ENCODE results near the gene CTSF.
"Not testable (repeated sequence)": the region's sequence is repeated elsewhere in the genome, so short reads cannot be mapped to it uniquely, and the experiment has no call there.

Gene CTSF

DNA sequence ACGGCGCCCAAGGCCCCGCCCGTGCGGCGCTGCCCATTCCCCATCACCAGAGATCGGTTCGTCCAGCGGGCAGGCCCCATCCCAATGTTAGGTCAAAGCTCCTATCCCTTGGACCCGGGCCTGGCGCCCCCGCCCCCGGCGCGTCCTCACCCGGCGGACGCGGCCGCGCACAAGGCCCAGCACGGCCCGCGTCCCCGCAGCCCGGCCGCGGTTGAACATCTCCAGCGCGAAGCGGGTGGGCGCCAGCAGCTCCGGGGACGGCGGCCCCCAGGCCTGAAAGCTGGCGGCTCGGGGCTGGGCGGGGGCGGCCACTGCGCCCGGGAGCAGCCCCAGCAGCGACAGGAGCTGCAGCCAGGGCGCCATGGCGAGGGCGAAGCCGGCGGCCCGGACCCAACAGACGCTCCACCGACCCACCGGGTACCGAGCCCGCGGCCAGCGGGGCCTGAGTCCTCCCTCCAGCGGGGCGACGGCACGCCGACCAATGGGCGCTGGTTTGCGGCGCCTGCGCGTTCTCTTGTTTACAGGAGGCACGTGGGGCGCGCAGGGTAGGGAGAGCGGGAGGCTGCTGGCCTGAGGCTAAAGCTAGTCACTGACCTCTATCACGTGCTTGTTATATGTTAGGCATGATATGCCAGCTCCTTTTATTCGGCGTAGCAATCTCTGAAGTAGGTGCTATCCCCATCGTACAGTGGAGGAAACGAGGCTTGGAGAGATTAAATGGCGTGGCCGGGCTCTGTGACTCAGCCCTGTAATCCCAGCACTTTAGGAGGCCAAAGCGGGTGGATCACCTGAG, at the start of gene CTSF:
TSS of gene CTSF (minus strand) at position 483 of the 793 bp plus-strand sequence. CDS start at position 363, 120 bp downstream.
- DNase-seq: peak; percentile 88

DNA sequence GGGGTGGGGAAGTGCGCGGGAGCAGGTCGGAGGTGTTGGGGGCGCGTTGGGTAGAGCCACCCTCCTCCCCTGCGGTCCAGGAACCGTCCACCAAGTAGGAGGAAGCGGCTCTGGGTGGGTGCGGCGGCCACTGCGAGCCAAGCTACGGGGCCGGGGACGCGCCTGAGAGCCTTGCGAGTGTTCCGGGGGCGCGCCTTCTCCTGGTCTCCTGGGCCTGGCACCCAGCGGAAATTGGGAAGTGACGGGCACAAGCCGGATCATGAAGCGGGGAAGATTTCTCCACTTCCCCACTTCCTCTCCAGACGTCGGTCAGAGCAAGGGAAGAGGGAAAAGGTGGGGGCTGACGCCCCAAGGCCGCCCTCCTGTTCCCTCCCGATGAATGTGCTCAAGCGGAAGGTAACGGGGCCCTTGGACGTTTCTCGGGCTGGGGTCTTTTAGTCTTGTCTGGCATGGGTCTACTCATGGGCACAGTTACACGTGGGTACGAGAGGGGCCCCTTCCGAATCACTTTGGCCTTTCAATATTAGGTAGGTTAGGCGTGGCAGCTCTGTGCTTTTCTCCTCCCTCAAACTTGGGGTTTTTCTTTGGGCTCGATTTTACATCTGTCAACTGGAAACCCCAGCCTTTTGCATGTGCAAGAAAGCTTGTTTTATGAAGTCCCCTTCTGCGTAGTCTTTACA, 48.9 kb upstream of the CTSF start:
- DNase-seq: peak; percentile 91

DNA sequence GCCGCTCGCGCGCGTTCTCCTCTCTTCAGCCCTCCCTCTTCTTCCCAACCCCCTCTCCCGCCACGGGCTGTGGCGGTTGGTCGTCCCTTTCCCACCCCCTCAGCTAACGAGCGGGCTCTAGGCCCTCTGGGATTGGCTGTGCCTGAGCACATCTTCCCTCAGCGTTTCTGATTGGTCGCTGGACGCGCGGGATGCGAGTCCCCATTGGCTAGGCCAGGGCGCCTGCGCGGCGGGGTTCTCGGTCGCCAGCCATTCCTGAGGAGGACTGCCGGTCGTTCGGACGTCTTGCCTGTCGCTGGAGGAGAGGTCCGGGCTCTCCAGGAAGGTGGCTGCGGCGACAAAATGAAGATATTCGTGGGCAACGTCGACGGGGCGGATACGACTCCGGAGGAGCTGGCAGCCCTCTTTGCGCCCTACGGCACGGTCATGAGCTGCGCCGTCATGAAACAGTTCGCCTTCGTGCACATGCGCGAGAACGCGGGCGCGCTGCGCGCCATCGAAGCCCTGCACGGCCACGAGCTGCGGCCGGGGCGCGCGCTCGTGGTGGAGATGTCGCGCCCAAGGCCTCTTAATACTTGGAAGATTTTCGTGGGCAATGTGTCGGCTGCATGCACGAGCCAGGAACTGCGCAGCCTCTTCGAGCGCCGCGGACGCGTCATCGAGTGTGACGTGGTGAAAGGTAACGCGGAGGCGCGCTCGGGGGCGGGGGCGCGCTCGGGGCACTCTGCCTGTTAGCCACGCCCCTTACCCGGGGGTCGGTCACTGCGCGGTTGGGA, 48.2 kb upstream of the CTSF start, which contains the start of gene RBM14:
TSS of gene RBM14 (plus strand) at position 252 of the 776 bp plus-strand sequence. CDS start at position 343, 91 bp downstream.
- DNase-seq: peak; percentile 99

DNA sequence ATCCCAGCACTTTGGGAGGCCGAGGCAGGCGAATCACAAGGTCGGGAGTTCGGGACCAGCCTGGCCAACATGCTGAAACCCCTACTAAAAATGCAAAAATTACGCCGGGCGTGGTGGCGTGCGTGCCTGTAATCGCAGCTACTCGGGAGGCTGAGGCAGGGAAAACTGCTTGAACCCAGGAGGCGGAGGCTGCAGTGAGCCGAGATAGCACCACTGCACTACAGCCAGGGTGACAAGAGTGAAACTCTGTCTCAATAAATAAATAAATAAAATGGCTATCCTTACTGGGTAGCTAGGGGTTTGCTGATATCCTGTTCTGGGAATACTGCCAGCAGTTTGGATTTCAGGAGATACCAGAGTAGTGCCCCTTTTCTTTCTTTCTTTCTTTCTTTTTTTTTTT, 45.7 kb upstream of the CTSF start:
- DNase-seq: no peak

DNA sequence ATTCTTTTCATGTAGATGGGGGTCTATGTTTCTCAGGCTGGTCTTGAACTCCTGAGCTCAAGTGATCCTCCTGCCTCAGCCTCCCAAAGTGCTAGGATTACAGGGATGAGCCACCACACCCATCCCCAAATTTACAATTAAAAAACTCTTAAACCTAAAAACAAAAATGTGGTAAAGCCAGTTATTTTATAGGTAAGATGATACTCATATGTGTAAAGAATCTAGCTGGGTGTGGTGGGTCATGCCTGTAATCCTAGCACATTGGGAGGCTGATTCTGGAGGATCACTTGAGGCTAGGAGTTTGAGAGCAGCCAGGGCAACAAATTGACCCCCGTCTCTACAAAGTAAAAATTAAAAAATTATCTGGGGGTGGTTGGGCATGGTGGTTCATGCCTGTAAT, 44.1 kb upstream of the CTSF start:
- no peak for DNase-seq

DNA sequence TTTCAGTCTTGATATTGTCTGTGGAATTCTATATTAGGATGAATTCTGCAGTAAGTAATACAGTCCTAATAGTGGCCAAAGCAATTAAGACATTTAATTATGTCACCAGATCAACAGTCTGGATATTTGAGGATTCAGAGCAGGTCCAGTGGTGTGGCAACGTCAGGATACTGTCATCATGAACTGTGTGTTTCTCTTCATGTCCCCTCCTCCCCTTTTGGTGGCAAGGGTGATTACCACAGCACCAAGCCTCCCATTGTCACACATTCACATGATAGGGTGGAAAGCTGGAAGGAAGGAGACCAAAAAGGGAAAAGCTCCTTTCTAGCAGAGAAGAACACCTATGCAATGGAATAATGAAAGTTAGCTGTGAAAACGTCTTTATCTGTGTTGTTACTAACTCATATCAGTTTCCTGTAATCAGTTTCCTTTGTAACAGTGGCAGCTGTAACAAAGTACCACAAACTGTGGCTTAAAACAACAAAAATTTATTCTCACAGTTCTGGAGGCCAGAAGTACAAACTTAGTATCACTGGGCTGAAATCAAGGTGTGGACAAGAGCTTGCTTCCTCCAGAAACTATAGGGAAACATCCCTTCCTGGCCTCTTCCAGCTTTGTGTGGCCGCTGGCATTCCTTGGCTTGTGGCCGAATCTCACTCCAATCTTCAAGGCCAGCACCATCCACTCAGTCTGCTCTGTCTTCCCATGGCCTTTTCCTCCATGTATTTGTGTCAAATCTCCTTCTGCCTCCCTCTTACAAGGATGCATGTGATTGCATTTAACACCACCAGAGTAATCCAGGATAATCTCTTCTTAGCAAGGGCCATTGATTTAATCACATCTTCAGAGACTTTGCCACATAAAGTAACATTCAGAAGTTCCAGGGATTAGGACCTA, 41.6 kb upstream of the CTSF start:
- DNase-seq: peak; percentile 50

DNA sequence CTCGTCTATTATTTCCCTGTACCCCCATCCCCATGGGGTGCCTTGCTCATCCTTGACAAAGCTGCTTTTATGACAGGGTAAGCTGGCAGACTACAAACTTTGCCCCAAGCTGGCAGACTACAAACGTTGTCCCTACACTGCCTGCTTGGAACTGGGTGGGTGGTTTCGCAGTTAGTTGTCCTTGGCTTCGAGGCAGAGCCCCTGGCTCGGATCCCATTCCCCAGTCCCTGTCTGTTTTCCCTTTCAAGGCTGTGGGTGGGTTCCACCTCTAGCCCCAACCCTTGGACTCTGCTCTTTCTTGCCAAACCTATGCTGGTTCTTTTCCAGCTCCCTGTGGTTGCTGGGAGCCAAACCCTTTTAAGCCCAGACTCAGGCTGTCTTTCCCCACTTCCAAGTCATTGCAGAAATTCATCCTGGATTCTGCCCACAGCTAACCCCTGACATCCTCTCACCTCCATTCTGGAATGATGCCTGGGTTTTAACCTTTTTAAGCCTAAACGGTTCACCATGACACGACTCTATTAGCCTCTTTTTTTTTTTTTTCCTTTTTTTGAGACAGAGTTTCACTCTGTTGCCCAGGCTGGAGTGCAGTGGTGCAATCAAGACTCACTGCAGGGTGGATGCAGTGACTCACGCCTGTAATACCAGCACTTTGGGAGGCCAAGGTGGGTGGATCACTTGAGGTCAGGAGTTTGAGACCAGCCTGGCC, 38.9 kb upstream of the CTSF start:
- DNase-seq: peak; percentile 40

DNA sequence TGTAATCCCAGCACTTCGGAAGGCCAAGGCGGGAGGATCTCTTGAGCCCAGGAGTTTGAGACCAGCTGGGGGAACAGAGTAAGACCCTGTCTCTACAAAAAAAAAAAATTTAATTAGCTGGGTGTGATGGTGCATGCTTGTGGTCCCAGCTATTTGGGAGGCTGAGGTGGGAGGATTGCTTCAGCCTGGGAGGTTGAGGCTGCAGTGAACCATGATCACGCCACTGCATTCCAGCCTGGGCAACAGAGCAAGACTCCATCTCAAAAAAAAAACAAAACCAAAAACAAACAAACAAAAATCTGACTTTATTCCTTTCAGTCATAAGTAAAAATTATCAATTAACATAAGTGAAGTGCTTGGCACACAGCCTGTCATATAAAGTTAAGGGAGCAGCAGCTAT, 38.2 kb upstream of the CTSF start:
- DNase-seq: not testable (repeated sequence)

DNA sequence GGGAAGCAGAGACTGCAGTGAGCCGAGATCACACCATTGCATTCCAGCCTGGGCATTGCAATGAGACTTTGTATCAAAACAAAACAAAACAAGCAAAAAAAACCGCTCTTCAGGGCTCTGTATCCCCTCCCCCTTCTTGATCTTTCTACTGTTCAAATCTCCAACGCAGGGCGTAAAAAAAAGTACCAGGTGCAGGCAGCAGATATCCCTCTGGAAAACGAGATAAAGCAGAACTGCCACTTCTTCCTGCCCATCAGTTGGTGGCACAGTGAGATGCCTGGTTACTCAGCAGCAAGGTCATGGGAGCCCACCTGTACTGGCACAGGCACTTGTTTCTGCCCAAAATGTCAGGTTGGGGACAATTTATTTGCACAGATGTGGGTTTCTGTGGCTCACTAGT, 35.7 kb upstream of the CTSF start:
- DNase-seq: no peak

DNA sequence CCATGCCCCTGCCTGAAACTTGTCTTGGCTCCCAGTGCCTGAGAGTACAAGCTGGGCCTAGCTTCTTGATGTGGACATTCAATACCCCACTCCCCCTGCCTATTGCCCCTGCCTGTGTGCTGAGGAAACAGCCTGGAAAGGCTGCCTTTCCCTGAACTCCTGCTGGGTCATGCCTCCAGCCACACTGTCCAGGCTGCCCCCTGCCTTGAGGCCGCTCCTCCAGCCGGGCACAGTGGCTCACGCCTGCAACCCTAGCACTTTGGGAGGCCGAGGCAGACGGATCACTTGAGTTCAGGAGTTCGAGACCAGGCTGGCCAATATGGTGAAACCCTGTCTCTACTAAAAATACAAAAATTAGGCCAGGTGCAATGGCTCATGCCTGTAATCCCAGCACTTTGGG, 34.7 kb upstream of the CTSF start:
- DNase-seq: no peak

DNA sequence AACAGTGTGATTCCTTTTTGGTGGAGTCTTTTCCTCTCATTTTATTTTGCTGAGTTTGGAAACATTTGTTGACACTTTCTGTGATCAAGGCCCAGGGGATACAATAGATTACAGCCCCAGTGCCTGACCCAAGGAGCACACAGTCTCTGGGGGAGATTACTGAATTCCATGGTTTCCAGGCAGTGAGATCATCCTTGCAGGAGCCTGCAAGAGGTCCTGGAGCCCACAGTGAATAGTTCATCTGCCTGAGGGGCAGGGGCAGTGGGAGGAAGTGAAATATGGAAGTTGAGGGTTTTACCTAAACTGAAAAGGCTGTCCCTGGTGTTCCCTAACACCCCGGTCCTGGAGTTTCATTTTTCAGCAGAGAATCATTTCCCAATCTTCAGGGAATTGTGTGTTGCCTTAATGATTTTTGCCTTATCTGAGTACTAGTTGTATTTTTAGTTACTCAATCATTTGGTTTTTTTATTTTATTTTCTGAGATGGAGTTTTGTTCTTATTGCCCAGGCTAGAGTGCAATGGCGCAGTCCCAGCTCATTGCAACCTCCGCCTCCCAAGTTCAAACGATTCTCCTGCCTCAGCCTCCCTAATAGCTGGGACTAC, 32.3 kb upstream of the CTSF start:
- peak; percentile 73 for DNase-seq

DNA sequence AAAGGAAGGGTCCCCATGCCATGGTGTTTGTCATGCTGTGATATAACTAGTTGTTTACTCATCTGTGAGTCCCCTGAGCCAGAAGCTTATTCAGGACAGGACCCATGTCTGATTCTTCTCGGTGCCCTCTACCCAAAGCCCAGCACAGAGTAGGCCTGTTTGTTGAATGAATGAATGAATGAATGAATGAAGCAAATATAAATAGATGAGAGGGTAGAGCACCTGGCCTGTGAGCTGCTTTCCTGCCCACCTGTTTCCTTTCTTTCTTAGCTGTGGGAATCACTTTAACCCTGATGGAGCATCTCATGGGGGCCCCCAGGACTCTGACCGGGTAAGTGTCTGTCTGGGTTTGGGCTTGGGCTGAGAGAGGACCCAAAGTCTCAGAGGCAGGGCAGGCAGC, 31.8 kb upstream of the CTSF start:
- no peak for DNase-seq

DNA sequence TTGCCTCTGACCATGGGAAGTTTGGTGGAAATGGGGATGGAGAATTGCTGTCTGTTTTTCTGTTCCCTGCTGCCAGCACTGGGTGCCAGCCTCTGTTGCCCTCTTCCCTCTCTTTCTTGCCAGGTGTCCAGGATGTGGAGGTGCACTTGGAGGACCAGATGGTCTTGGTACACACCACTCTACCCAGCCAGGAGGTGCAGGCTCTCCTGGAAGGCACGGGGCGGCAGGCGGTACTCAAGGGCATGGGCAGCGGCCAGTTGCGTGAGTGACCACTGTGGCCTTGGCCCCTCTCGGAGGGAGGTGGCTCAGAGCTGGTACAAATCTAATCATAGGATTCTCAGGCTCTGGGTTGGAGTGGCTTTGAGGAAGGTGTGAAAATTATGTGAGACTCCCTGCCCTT, 30.6 kb upstream of the CTSF start:
- no peak for DNase-seq

DNA sequence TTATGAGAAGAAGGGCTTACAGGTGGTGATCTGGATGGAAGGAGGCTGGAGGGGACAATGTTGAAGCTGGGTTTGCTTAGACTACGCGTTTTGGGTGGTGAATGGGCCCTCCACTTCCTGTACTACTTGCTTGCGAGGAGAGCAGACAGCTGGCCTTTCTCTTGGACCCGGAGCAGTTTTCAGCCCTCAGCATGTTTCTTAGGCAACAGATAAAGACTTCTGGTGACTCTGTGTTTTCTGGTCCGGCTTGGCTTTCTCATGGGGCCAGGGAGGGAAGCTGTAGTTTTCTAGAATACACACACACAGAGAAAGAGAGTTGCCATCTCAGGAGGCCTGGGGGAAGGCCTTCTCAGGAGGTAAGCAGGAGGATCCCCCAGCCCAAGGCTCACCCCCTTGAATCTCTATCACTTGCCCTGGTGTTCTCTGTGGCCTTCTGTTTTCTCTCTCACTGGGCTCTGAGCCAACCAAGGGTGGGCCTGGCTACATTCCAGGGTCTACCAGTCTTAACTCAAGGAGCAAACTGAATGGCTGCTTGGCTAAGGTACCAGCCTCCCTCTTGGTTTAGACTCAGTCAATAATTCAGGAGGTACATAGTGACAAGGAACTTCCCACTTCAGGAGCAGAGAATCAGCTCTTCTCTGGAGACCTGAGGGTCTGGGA, 27.0 kb upstream of the CTSF start:
- no peak for DNase-seq

DNA sequence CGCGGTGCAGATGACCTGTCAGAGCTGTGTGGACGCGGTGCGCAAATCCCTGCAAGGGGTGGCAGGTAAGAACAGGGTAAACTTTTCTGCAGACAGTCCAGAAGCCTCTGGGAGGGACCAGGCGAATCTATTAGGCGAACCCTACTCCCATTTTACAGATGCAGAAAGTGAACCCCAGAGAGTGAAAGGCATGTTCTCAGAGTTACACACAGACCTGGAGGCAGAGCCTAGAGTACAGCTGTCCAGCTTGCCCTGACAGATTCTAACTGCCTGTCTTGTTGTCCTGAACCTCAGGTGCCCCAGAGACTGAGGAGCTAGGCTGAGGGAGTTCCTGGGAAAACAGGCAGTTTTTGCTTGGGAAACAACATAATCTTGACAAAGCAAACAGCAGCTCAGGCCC, 25.2 kb upstream of the CTSF start:
- DNase-seq: no peak

DNA sequence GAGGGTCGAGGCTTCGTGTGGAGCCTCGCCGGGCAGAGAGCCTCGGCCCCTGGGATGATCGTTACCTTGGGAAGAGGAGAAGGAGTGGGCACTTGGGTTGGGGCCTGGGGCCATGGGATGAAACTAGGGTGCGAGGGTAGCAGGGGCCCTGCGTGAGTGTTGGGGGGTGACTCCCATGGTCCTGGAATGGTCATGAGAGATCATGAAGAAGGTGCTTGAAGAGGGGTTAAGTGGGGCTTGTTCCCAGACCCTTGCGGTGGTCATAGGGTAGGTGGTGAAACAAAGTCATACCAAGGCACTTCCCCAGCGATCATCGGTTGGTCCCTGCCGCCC, 24.9 kb upstream of the CTSF start:
- DNase-seq: no peak

DNA sequence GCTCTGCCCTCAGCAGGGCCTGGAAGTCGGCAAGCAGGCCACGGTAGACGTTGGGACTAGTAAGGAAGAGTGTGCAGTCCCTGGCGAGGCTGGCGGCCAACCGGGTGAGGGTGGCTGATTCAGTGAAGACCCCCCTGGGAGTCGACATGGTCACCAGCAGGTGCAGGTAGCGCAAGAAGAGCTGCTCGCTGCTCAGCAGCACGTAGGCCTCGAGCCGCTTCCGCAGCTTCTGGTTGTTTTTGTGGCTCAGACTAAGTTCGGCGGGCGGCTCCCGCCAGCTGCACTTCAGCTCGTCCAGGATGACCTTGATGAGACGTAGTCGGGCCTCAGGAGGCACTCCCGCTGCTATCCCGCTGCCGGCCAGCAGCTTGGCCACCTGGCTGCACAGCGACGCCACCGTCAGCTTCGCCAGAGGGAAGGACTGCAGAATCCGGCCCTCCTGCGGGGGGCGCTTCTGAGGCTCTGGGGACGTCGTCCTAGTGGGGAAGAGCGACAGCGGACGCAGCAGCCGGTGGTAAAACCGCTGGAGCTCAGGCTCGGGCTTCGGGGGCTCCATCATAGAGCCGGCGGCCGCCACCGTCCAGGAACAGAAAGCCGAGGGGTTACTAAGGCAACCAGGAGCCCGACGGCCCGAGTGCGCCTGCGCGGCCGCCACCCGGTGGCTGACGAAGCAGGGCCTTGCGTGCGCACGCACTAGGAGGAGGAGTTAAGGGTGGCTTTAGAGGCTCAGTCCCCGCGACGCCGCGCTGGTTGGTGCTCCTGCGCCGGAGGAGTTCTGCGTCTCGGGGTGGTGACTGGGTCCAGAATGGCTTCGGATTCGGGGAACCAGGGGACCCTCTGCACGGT, 24.3 kb upstream of the CTSF start, which contains the start of the genes CCDC87 and CCS:
TSS of gene CCDC87 (minus strand) at position 607 of the 846 bp plus-strand sequence. CDS start at position 559, 48 bp downstream.
TSS of gene CCS (plus strand) at position 729 of the 846 bp plus-strand sequence. CDS start at position 806, 77 bp downstream.
- DNase-seq: peak; percentile 99

DNA sequence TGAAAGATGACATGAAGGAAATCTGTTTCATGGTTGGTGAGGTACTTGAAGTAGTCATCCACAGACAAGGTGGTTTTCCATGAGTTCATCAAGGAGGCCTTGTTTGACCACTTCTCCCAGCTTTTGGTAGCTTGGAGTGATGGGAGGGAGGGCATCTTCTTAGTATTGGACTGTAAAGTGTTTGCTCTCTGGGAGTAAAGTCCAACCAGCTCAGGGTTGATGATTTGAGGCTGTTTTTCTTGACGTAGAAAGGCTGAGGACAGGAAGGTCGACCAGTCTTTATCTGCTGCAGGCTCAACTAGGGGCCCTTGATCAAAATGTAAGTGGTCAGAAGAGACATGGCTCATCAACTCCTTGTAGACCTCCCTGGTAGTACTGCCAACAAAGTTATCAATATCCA, 22.8 kb upstream of the CTSF start:
- no peak for DNase-seq

DNA sequence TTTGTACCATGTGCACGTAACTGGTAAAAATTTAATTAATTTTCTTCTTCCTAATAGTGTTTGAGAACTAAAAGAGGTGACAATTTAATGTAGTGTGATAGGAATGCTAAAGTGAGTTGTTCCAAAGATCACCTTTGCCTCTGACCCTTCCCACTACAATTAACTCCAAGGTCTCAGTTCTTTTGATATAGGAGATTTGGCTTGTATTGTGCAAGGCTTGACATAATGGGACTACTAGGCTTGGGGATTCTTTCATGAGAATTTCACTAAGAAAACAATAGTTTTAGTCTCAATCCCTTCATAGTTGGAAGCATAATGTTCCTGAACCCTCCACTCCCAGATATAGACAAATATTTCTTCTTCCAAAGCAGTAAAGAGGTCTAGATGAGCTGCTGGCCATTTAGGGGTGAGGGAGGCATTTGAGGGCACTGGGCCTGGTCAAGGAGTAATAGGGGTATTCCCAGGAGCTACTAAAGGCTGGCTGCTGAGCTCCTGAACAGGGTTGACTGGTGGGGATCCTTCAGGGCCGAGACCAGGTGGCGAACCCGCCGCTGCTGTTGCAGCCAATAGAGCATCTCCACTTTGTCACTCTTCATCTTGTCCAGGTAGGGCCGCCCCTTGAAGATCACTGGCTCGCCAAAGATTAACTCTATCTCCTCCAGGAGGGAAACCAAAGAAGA, 21.7 kb upstream of the CTSF start:
- no peak for DNase-seq
